D721Med (cell line): Measurements from ENCODE around the gene BUB1.

Experiments
- DNase-seq: peaks from one replicate; pipeline ENCODE4 v3.0.0; 2011; ENCODE audit warnings: low spot score; ENCODE audit not compliant: insufficient read length
- FAIRE-seq: peaks from 2 replicates; lab custom pipeline; 2011; peaks lifted over from hg19 to GRCh38; lab: Jason Lieb, UNC
- CTCF ChIP-seq: IDR thresholded peaks from 2 replicates; pipeline ENCODE4 v1.5.1; 2012; ENCODE audit warnings: mild to moderate bottlenecking, control low read depth; ENCODE audit not compliant: insufficient read depth; ENCODE audit errors: missing control alignments

Gene BUB1

GRCh38 chr2:110718382-110718781, 40.5 kb upstream of the BUB1 start:
- no peak for FAIRE-seq
- TF ChIP-seq CTCF = no peak
- DNase-seq = no peak

GRCh38 chr2:110717734-110718133, 39.9 kb upstream of the BUB1 start:
- no peak for FAIRE-seq
- TF ChIP-seq CTCF = no peak
- no peak for DNase-seq

- TF ChIP-seq CTCF = no peak
- DNase-seq (no peak), FAIRE-seq (no peak)
Observed at GRCh38 chr2:110716959-110717645, 39.2 kb upstream of the BUB1 start.

- TF ChIP-seq CTCF = no peak
- DNase-seq (no peak), FAIRE-seq (no peak)
Observed at GRCh38 chr2:110714452-110715224, 36.8 kb upstream of the BUB1 start.

- no peak for DNase-seq
- TF ChIP-seq CTCF = no peak
- no peak for FAIRE-seq
Observed at GRCh38 chr2:110713513-110714362, 35.9 kb upstream of the BUB1 start.

- DNase-seq (no peak), FAIRE-seq (no peak)
Observed at GRCh38 chr2:110712737-110713136, 34.9 kb upstream of the BUB1 start.

More at GRCh38 chr2:110712737-110713136, 34.9 kb upstream of the BUB1 start:
- TF ChIP-seq CTCF = no peak
